Body of pancreas (tissue), 4 donors: Measurements from ENCODE around the gene CCDC8. TPM values are rescaled to one million over a fixed set of nuclear protein-coding genes. Genes with fewer than 3 reads are reported as not detected.
A peak's percentile ranks its signal among the peaks of the same experiment; 100 is the strongest.
"Not testable (repeated sequence)": the region's sequence is repeated elsewhere in the genome, so short reads cannot be mapped to it uniquely, and the experiment has no call there.

Source experiments
- ATAC-seq: fragments of 150-250 bp; one replicate; pipeline ENCODE4 v1.9.1; 2016
- DNase-seq, 4 donors: peaks; one replicate each; pipeline ENCODE4 v3.0.0-alpha.2; 2019
- H3K27ac ChIP-seq, 4 donors: fragments of 200-600 bp; sonication (generic); 1 replicate in 3 of 4; 2 replicates in 1 of 4; pipeline versions ENCODE4 v1.5.1 to v1.6.1; 2016 to 2019; ENCODE audit warnings: mild to moderate bottlenecking in 1 of 4, mixed read lengths in 1 of 4, moderate library complexity in 1 of 4
- H3K27me3 ChIP-seq, 2 donors: fragments of 200-600 bp; sonication (generic); one replicate each; pipeline ENCODE4 v1.6.0; 2016; ENCODE audit warnings: mild to moderate bottlenecking in 1 of 2
- H3K36me3 ChIP-seq, 2 donors: fragments of 200-600 bp; sonication (generic); replicated peaks in 1 of 2; 2 replicates each; pipeline ENCODE4 v1.5.1; 2016; ENCODE audit warnings: low read depth in 2 of 2; ENCODE audit not compliant: insufficient read depth in 1 of 2
- H3K4me1 ChIP-seq: fragments of 200-600 bp; sonication (generic); one replicate; pipeline ENCODE4 v1.6.0; 2016
- H3K4me3 ChIP-seq, 2 donors: fragments of 200-600 bp; sonication (generic); 1 replicate in 1 of 2; 2 replicates in 1 of 2; pipeline ENCODE4 v1.5.1; 2016 to 2019
- H3K9me3 ChIP-seq, 3 donors: fragments of 200-600 bp; sonication (generic); 1 replicate in 2 of 3; 2 replicates in 1 of 3; pipeline ENCODE4 v1.5.1; 2016
- CTCF ChIP-seq, 7 experiments: fragments of 450-650 bp in 4 of 7; fragments of 200-600 bp in 3 of 7; sonication (generic) in 3 of 7; IDR thresholded peaks; one replicate each; pipeline ENCODE4 v1.5.1; 2016 to 2019; ENCODE audit warnings: antibody characterized with exemption in 7 of 7
- POLR2A ChIP-seq, 3 donors: fragments of 450-650 bp; IDR thresholded peaks; one replicate each; pipeline ENCODE4 v1.6.1; 2016; ENCODE audit warnings: antibody characterized with exemption in 3 of 3, mild to moderate bottlenecking in 2 of 3
- WGBS, 2 donors: methylation state at CpG; one replicate each; pipeline ENCODE4 v1.1.5; 2017; 5-methylcytosine and 5-hydroxymethylcytosine counted together
- intact Hi-C: fragments of 100-400 bp; cut with DNase I; formaldehyde crosslinking; loops from one replicate; pipeline ENCODE4 v1.15.1; 2023
- total RNA-seq, 2 donors: library from RNA; depleted of rRNA; stranded (reverse); fragments of >200 nt; gene quantifications; one replicate each; pipeline ENCODE4 v1.1.0, GENCODE V29; 2016

Gene CCDC8
- total RNA-seq, 2 donors from 2014 or later: 13.0 to 17.8 TPM

DNA sequence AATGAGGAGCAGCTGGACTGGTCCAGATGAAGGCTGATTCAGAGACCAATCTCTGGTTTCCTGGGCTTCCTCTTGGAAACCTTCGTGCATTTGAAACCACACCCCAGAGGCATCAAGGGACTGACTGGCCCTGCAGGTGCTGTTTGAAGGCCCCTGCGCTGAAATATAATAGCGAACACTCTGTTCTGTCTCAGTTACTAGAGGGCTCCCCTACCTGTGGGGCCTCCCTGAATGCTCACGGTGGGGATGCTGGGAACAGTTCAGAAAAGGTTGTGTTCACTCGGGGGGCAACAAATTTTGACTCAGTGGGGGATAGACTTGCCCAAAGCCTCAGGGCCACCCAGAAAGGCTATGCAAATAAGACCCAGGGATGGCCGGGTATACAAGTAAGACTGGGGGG, 6.4 kb downstream of the CCDC8 start:
- intact Hi-C loops: no loop called here
- TF ChIP-seq CTCF (IDR thresholded peaks at IDR 0.05) (no peak), POLR2A (IDR thresholded peaks at IDR 0.05) (no peak)
- WGBS, 2 donors: 8 to 9% methylated on average over 6 of the region's 6 CpGs
- no peaks in the 10 kb centered on the region for H3K9me3 ChIP-seq
- no peak overlapping the region for H3K4me3 ChIP-seq
- peaks cover 55% of the 10 kb centered on the region for H3K4me1 ChIP-seq
- no peaks in the 10 kb centered on the region for H3K36me3 ChIP-seq
- DNase-seq: no peak
- no peak for ATAC-seq
- no peaks in the 10 kb centered on the region for H3K27me3 ChIP-seq
- H3K27ac ChIP-seq: no peak overlapping the region

- 13 to 21% methylated on average over 22 to 41 of the region's 41 CpGs for WGBS, 2 donors
- Histone ChIP-seq H3K27me3 (no peaks in the 10 kb centered on the region), H3K9me3 (no peaks in the 10 kb centered on the region), H3K4me3 (peak overlapping the region in 1 of 2 donors; percentile 15), H3K4me1 (peaks cover 41% of the 10 kb centered on the region), H3K27ac (peak overlapping the region in 3 of 4 donors; percentile 86 to 88 (median 88)), H3K36me3 (no peaks in the 10 kb centered on the region)
- peak; percentile 19 for ATAC-seq
- TF ChIP-seq CTCF (IDR thresholded peaks at IDR 0.05) (peak in 5 of 7 experiments; percentile 12 to 43 (median 26)), POLR2A (IDR thresholded peaks at IDR 0.05) (no peak)
- DNase-seq: peak in 3 of 4 donors; percentile 45 to 73 (median 48)
- intact Hi-C loops: no loop called here
These were observed 8.5 kb downstream of the CCDC8 start for GRCh38 chr19:46404753-46405468.

DNA sequence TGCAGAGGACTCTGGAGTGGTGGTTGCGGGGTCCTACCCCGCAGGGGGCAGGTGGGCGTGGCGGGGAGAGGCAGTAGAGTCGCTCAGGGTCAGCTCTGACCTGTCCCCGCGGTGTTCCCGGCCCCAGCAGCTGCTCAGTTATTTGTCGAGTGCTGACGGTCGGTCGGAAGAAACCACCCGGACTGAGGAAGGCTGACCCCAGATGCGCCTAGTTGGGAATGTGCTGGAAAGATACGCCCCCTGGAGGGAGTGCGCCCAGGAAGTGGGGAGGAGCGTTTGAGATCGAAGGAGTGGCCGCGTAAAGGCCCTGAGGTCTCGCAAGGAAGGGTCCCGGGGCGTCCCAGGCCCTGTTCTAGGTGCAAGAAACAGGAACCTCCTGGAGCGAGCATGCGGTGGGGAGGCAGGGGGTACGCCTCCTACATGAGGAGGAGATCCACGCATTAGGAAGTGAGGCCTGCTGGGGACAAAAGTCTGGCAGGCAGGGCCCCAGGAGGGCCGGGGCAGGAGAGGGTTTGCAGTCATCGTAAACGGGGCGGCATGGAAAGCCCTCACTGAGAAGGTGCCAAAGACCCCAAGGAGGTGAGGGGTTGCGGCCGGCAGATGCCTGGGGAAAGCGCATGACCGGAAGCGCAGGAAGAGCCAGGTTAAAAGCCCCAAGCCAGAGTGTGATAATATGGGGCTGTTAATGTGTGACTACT, 9.2 kb downstream of the CCDC8 start:
- DNase-seq (peak; percentile 68 to 79 (median 76)), ATAC-seq (peak; percentile 70)
- Histone ChIP-seq H3K36me3 (no peaks in the 10 kb centered on the region), H3K4me1 (peaks cover 37% of the 10 kb centered on the region), H3K27me3 (no peaks in the 10 kb centered on the region), H3K9me3 (no peaks in the 10 kb centered on the region), H3K27ac (peak overlapping the region; percentile 6 to 88 (median 87)), H3K4me3 (peak overlapping the region; percentile 15 to 28)
- intact Hi-C loops: no loop called here
- 0 to 1% methylated on average over 8 to 36 of the region's 36 CpGs for WGBS, 2 donors
- TF ChIP-seq CTCF (IDR thresholded peaks at IDR 0.05) (peak in 4 of 7 experiments; percentile 11 to 50 (median 30)), POLR2A (IDR thresholded peaks at IDR 0.05) (peak in 2 of 3 donors; percentile 58 to 62)

DNA sequence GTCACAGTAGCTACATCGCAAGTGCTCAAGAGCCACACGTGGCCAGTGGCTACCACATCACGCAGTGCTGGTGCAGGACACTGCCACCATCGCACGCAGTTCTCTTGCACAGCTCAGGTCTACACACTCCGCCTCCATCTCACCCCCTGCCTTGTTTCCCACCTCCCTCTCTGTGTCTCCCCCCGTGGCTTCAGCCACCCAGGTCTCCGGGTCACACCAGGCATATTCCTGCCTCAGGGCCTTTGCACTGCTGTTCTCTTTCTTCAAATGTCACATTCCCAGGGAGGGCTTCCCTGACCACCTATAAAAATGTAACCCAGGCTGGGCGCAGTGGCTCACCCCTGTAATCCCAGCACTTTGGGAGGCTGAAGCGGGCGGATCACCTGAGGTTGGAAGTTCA, 10.6 kb downstream of the CCDC8 start:
- no peak overlapping the region for H3K27ac ChIP-seq
- intact Hi-C loops: no loop called here
- H3K27me3 ChIP-seq: no peaks in the 10 kb centered on the region
- no peak overlapping the region for H3K4me3 ChIP-seq
- H3K36me3 ChIP-seq: no peaks in the 10 kb centered on the region
- DNase-seq: no peak
- ATAC-seq: no peak
- 85 to 94% methylated on average over 11 of the region's 11 CpGs for WGBS, 2 donors
- peaks cover 29% of the 10 kb centered on the region for H3K4me1 ChIP-seq
- H3K9me3 ChIP-seq: no peaks in the 10 kb centered on the region
- TF ChIP-seq POLR2A (IDR thresholded peaks at IDR 0.05) (no peak), CTCF (IDR thresholded peaks at IDR 0.05) (no peak)

DNA sequence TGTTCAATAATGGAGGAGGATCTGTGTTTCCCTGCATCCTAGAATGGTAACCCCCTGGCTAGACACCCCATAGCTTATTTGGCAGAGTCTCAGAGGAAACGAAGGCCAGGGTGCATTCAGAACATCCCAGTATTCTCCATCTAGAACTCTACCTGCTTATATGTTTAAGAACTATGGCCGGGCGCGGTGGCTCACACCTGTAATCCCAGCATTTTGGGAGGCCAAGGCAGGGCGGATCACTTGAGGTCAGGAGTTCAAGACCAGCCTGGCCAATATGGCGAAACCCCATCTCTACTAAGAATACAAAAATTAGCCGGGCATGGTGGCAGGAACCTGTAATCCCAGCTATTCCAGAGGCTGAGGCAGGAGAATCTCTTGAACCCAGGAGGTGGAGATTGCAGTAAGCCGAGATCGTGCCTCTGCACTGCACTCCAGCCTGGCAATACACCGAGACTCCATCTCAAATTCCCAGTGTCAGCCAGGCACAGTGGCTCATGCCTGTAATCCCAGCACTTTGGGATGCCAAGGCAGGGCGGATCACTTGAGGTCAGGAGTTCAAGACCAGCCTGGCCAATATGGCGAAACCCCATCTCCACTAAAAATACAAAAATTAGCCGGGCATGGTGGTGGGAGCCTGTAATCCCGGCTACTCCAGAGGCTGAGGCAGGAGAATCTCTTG, 15.4 kb downstream of the CCDC8 start:
- not testable (repeated sequence) for DNase-seq
- 87 to 96% methylated on average over 14 of the region's 14 CpGs for WGBS, 2 donors

More for the DNA sequence above, 15.4 kb downstream of the CCDC8 start:
- not testable (repeated sequence) for H3K27ac ChIP-seq, H3K9me3 ChIP-seq, ATAC-seq, H3K27me3 ChIP-seq, H3K36me3 ChIP-seq, H3K4me3 ChIP-seq
- intact Hi-C loops: loop anchor here (2.0 to 10.0 kb wide), 2 partner anchors 91 to 113 kb away; no protein-coding TSS in a partner anchor
- peaks cover 11% of the 10 kb centered on the region for H3K4me1 ChIP-seq
